Thoracic aorta (tissue), 2 donors: Measurements from ENCODE around the gene DHCR7. TPM values are rescaled to one million over a fixed set of nuclear protein-coding genes. Genes with fewer than 3 reads are reported as not detected.

Experiments used
- ATAC-seq: fragments of 150-250 bp; one replicate; pipeline ENCODE4 v1.8.0; 2017; ENCODE audit warnings: low read depth; ENCODE audit not compliant: insufficient number of reproducible peaks, low FRiP score
- DNase-seq: peaks from one replicate; pipeline ENCODE4 v3.0.0-alpha.2; 2020; ENCODE audit warnings: low spot score
- H3K27ac ChIP-seq, 2 donors: fragments of 200-600 bp; sonication (generic); 1 replicate in 1 of 2; 2 replicates in 1 of 2; pipeline ENCODE4 v1.5.1; 2016; ENCODE audit warnings: mild to moderate bottlenecking in 2 of 2, moderate library complexity in 2 of 2
- H3K27me3 ChIP-seq: fragments of 200-600 bp; sonication (generic); replicated peaks from 2 replicates; pipeline ENCODE4 v1.6.0; 2016; ENCODE audit warnings: mild to moderate bottlenecking; ENCODE audit not compliant: insufficient read depth
- H3K36me3 ChIP-seq: fragments of 200-600 bp; sonication (generic); one replicate; pipeline ENCODE4 v1.5.1; 2016
- H3K4me1 ChIP-seq, 2 donors: fragments of 200-600 bp; sonication (generic); 1 replicate in 1 of 2; 2 replicates in 1 of 2; pipeline versions ENCODE4 v1.5.1 to v1.6.0; 2016; ENCODE audit warnings: low read depth in 2 of 2, mild to moderate bottlenecking in 1 of 2; ENCODE audit not compliant: control insufficient read depth in 1 of 2
- H3K4me3 ChIP-seq: fragments of 200-600 bp; sonication (generic); 2 replicates; pipeline ENCODE4 v1.5.1; 2016; ENCODE audit warnings: mild to moderate bottlenecking
- H3K9me3 ChIP-seq: fragments of 200-600 bp; sonication (generic); 2 replicates; pipeline ENCODE4 v1.5.1; 2016
- CTCF ChIP-seq: fragments of 200-600 bp; sonication (generic); IDR thresholded peaks from one replicate; pipeline ENCODE4 v1.5.1; 2019; ENCODE audit warnings: antibody characterized with exemption
- total RNA-seq, 2 donors: library from RNA; depleted of rRNA; stranded (reverse); fragments of >200 nt; gene quantifications; one replicate each; pipeline versions ENCODE4 v1.1.0 to v1.2.3, GENCODE V29; 2016

The DHCR7 gene
- total RNA-seq, 2 donors from 2014 or later, result 6.6 to 17.6 TPM

- Histone ChIP-seq H3K27ac (no peak overlapping the region), H3K36me3 (peaks cover 73% of the 10 kb centered on the region), H3K27me3 (no peaks in the 10 kb centered on the region), H3K4me1 (no peaks in the 10 kb centered on the region), H3K9me3 (no peaks in the 10 kb centered on the region), H3K4me3 (no peak overlapping the region)
- ATAC-seq (no peak), DNase-seq (no peak)
- TF ChIP-seq CTCF, result no peak
These were observed 28.9 kb upstream of the DHCR7 start for GRCh38 chr11:71476926-71477640.

DNA sequence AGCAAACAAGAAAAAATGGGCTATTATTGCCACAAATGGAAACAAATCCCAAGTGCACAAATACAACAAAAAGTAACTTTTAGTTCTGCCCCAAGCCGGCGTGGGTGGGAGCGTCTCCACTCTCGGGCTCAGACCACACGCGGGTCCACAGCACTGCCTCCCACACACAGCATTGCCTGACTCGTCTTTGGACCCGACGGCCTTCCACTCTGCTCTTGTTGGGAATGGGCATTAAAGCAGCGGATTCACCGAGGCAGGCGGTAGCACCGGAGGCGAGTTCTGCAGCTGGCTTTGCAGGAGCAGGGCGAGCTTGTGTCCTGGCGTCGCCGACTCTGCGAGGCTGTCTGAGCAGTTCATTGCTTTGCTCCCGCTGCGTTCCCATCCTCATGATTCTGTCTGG, 27.8 kb upstream of the DHCR7 start:
- TF ChIP-seq CTCF, result no peak
- H3K4me3 ChIP-seq, result no peak overlapping the region
- DNase-seq (no peak), ATAC-seq (no peak)
- H3K4me1 ChIP-seq, result no peaks in the 10 kb centered on the region
- H3K27me3 ChIP-seq, result no peaks in the 10 kb centered on the region
- H3K36me3 ChIP-seq, result peaks cover 73% of the 10 kb centered on the region
- H3K27ac ChIP-seq, result no peak overlapping the region
- H3K9me3 ChIP-seq, result no peaks in the 10 kb centered on the region

DNA sequence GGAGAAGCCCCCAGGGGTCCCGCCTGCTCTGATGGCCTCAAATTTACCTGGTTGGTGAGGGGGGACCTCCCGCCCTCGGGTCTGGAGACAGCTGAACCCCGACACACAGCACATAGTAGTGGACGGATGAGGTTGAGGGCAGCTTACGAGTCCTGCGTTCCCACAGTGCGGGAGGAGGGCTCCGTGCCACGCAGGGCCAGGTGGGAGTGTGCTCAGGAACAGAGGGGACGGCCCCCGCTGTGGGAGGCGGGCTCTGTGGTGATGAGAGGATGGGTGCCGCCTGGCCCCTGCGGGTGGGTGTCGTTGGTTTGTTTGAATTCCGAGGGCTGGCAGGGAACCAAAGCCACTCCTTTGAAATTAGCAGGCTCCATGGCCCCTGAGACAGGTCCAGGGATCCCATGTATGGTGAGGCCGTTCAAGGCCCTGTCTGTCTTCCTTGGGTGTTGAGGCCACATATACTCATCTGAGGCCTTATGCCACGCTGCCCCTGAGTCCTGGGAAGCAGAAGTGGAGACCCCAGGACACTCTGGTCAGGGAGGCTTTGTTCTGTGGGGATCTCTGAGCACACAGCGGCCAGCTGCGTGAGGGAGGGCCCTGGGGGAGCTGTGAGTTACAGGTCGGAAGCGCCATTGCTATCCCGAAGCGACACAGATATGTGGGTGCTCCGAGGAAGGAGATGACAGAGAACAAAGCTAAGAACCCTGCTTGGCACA, 26.7 kb upstream of the DHCR7 start:
- peaks cover 63% of the 10 kb centered on the region for H3K36me3 ChIP-seq
- no peak overlapping the region for H3K27ac ChIP-seq
- H3K9me3 ChIP-seq, result no peaks in the 10 kb centered on the region
- ATAC-seq, result no peak
- H3K27me3 ChIP-seq, result no peaks in the 10 kb centered on the region
- H3K4me1 ChIP-seq, result no peaks in the 10 kb centered on the region
- H3K4me3 ChIP-seq, result no peak overlapping the region
- no peak for DNase-seq
- TF ChIP-seq CTCF, result no peak

- TF ChIP-seq CTCF, result no peak
- Histone ChIP-seq H3K4me1 (no peaks in the 10 kb centered on the region), H3K4me3 (no peak overlapping the region), H3K27me3 (no peaks in the 10 kb centered on the region), H3K9me3 (no peaks in the 10 kb centered on the region), H3K36me3 (peaks cover 63% of the 10 kb centered on the region), H3K27ac (no peak overlapping the region)
- ATAC-seq (no peak), DNase-seq (no peak)
These were observed 26.1 kb upstream of the DHCR7 start for GRCh38 chr11:71474141-71474770.

- no peak overlapping the region for H3K4me3 ChIP-seq
- no peak for TF ChIP-seq CTCF
- H3K36me3 ChIP-seq, result peaks cover 60% of the 10 kb centered on the region
- H3K27ac ChIP-seq, result no peak overlapping the region
- no peaks in the 10 kb centered on the region for H3K4me1 ChIP-seq
- H3K27me3 ChIP-seq, result no peaks in the 10 kb centered on the region
- no peak for ATAC-seq
- DNase-seq, result no peak
- no peaks in the 10 kb centered on the region for H3K9me3 ChIP-seq
These were observed 25.5 kb upstream of the DHCR7 start for GRCh38 chr11:71473793-71474080.
